NCI-H2196 treated with DMSO at 0.1 percent for 48 hours (cell line): ENCODE data around the gene PRIMA1.

Experiments used
- DNase-seq: peaks from one replicate; lab custom pipeline; 2025; ENCODE audit not compliant: unreplicated experiment; lab: John Stamatoyannopoulos, UW

PRIMA1 gene

GRCh38 chr14:93759719-93760307, 28.5 kb downstream of the PRIMA1 start:
- no peak for DNase-seq

GRCh38 chr14:93757206-93757605, 31.1 kb downstream of the PRIMA1 start:
- no peak for DNase-seq

DNA sequence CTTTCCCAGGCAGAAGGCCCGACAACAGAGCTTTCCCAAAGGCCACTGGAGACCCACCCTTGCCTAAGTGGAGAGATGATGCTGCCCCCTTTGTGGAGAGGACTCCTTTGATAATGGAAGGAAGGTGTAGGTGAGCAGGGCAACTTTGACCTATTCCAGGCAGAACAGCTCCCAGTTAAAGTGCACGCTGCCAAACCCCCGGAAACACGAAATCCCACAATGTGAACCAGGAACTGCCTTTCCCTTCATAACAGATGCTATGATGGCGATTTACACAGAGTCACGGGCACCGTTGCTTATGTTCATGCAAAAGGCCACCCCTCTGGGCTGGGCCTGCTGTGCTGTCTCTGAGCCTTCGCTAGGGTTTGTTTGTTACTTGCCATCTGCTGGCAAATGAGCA, 34.6 kb downstream of the PRIMA1 start:
- no peak for DNase-seq

- DNase-seq, result no peak
Observed at GRCh38 chr14:93752980-93753561, 35.2 kb downstream of the PRIMA1 start.

DNA sequence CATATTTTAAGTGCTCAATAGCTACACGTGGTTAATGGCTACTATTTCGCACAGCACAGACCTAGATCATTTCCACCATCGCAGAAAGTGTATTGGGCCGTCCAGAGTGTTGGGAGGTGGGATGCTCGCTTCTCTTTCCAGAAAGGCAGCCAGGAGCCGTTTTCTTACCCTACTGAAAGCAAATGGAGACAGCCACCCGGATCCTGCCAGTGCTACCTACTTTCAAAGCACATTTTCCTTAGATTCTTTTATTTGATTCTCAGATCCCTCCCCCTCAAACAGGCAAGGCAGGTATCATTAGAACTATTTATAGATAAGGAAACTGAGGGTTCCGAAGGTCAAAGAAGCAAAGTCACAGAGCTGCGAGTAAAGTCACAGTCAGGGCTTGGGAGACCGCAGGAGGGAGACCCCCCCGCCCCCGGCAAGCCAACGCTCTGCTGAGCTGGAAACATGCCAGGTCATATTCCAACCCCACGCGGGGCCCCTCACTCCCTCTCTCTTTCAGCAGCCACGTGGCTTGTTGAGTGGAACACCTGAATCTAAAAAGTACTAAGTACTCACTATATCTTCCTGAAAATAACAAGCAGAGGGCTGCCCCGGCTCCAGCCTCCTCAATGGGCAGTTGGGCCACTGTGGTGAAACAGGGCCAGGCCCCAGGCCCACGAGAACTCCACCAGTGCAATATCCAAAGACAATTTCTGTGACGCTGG, 36.2 kb downstream of the PRIMA1 start:
- DNase-seq, result no peak

DNA sequence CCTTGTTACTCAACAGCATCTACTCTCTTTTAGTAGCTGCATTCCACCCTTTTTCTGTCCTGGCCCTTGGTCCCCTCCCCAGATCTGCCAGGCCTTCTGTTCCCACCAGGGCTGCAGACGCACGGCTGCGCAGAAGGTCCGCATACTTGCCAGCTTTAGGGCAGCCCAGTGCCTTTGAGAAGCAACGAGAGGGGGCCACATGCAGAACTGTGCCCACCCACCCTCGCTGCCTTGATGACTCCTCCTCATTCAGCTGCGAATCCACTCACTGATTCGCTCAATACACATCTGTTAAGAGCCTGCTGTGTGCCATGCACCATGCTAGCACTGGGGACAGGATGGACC, 39.2 kb downstream of the PRIMA1 start:
- no peak for DNase-seq

DNA sequence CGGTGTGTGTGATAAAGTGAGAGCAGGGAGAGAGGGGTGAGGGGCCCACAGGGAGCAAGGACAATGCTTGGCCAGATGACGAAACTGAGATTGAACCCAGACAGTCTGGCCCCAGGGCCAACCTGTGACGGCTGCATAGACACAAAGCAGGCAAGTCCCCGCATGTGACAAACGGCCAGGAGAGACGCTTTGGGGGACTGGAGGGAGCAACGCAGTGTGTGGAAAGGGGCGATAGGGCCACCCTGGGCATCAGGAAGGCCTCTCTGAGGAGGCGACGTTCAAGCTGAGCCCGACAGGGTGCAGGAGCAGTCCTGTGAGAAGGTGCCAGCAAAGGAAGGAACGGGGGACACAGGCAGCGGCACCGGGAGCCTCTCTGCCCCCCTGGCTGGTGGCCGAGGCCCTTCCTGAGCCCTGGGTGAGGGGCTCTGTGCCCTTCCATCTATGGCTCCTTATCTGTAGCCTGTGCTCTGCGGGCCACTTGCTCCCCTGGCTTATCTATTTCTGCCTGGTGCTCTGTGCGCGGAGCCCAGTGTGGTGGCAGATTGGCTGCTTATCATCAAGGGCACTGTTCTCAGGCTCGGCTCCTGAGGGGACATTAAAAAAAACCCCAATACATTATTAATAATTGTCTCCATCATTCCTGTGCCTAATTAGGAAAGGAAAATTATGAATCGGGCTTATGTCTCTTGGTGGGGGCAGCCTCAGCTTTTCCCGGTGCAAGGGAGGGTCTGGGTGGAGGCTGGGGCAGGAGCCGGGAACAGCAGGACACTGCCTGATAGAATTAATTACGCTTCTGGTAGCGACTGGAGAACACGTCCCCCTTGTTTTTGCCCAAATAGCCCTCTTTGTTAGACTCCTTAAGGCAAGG, 39.8 kb downstream of the PRIMA1 start:
- no peak for DNase-seq

DNA sequence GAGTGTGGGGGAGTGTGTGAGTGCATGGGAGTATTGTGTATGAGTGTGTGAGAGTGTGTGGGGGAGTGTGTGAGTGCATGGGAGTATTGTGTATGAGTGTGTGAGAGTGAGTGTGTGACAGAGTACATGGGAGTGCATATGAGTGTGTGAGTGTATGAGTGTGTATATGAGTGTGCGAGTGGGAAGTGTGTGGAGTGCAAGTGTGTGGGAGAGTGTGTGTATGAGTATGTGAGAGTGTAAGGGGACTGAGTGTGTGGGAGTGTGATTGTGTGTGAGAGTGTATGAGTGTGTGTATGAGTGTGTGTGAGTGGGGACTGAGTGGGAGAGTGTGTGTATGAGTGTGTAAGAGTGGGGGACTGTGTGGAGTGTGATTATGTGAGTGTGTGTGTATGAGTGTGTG, 40.7 kb downstream of the PRIMA1 start:
- no peak for DNase-seq

DNA sequence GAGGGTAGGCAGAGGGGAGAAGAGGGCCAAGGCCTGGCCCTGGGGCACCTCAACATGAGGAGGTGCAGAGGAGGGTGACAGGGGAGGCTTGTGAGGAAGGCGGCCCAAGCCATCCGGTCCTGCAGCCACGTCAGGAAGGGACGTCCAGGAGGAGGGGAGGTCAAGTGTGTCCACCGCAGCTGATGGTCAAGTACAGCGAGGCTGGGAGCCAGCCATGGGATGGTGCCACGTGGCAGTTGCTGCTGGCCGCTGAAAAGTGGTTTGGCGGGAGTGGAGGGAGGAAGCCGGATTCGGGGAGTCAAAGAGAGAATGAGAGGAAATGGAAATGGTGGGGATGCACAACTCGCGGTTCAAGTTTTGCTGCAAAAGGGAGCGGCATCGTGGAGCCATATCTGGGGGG, 41.2 kb downstream of the PRIMA1 start:
- no peak for DNase-seq

- DNase-seq, result no peak
Observed at GRCh38 chr14:93745603-93746273, 42.5 kb downstream of the PRIMA1 start.

GRCh38 chr14:93744876-93745275, 43.4 kb downstream of the PRIMA1 start:
- DNase-seq, result no peak

GRCh38 chr14:93744176-93744575, 44.1 kb downstream of the PRIMA1 start:
- no peak for DNase-seq

- no peak for DNase-seq
Observed at GRCh38 chr14:93743270-93744060, 44.8 kb downstream of the PRIMA1 start.

DNA sequence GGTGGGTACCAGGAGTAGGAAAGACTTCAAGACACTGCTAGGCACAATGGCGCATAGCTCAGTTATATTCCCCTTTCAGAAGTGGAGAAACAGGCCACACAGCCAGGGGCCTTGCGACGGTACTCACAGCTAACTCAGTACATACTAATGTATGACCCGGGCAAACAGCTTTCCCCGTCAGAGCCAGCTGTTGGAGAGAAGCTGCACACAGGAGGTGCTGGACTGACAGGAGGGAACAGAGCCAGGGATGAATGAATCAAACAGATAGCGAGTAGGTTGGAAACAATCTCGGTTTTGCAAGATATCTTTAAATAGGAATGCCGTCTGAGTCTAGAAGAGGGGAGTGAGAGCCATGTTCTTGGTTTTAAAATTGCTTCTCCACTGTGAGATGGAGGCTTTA, 45.5 kb downstream of the PRIMA1 start:
- no peak for DNase-seq

DNA sequence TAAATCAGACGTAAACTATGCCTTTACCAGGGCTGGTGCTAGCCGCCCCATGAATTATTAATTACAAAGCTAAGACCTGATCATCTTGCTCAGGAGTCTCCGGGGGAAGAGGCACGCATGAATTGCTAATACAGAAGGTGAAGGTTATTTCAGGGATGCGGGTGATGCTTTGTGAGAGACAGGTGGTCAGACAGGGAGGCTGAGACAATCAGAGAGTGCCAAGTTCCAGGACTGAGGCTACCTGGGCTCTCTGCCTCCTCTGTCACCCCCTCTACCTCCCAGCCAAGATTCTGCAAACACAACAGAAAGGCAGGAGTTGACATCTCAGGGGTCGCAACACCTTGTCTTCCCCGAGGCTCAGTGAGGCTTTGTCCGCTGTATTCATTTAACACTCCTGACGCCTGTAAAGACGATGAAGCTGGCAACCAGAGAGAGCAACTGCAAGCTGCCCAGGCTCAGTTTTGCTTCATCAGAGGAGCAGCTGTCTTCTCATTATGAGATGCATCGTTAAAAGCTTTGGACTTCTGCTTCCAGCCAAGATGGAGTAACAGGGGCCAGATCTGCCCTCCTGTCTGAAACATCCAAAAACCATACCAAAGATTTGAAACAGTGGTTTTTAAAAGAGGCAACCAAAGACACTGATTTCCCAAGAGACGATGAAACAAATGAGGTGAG, 46.6 kb downstream of the PRIMA1 start:
- DNase-seq, result no peak

DNA sequence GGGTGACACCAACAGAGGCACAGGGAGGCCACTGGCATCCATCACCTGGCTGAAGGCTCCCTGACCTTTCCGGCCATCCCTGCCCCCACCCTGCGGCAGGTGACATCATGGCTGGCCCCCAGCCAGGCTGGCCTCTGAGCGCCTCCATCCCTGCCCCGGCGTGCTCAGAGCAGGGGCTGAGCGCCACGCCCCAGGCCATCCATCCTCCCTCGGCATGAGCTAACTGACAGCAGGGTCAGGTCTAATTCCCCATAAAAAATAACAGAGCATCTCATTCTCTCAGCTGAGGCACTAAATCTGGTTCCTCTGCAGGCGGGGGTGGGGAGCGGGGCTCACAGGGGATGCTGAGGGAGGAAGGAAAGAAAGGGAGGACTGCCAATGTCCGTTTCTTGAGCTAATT, 50.7 kb downstream of the PRIMA1 start:
- DNase-seq, result no peak

- no peak for DNase-seq
Observed at GRCh38 chr14:93736378-93737014, 51.8 kb downstream of the PRIMA1 start.

DNA sequence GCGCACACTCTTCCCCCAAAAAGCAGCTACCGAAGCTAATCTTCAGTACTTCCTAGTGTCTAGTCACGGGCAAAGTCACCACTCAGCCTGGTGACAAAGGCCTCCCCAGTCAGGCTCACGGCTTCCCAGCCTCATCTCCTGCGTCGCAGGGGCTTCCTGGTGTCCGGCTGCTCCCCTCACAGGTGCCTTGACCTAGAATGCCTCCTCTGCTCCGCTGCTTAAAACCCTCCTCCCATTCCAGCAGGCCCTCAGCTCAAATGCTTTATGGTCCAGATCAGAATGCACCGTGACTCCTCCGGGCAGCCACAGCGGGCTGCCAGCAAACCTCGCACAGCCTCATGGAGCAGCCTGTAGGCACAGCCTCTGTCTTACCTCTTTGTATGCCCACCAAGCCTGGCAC, 53.1 kb downstream of the PRIMA1 start:
- no peak for DNase-seq

- no peak for DNase-seq
Observed at GRCh38 chr14:93734086-93734822, 54.0 kb downstream of the PRIMA1 start.
